Islet precursor cell (in vitro differentiated cells): ENCODE results near the gene AKAP8.
"Not testable (repeated sequence)": the region's sequence is repeated elsewhere in the genome, so short reads cannot be mapped to it uniquely, and the experiment has no call there.

Experiments used
- DNase-seq: peaks from one replicate; pipeline ENCODE4 v3.0.0-alpha.2; 2018

Gene AKAP8

GRCh38 chr19:15403151-15403531 is 23.6 kb upstream of the AKAP8 start:
- DNase-seq = no peak

DNA sequence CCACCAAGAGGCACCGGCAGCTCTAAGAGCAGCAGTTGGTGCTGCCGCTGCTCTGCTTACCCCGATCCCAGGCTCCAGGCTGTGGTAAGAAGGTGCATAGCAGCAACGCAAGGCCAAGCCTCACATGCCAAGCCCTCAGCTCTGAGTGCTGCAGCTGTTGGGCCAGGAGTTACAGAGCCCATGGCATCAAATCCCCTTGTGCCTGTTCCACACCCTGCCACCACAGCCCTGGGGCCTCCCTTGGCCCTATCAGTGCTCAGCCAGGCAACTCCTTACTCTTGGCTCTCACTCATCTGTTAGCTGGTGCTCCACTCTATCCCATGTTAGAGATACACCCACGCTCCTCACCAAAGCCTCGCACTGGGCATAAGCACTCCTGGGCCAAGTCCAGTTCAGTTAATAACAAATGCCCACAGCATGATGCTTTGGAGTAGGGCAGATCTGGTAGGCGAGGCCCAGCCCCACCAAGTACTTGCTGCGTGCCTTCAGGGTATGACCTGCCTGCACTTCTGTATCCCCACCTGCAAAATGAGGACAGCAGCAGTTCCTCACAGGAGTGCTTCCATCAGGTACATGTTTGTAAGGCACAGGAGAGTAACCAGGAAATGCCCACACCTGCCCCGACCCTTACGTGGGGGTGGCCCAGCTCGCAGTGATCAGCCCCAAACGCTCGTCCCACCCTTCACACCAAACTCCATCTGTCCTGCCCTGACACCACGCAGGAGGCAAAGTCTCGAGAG is 23.0 kb upstream of the AKAP8 start:
- DNase-seq = no peak

DNA sequence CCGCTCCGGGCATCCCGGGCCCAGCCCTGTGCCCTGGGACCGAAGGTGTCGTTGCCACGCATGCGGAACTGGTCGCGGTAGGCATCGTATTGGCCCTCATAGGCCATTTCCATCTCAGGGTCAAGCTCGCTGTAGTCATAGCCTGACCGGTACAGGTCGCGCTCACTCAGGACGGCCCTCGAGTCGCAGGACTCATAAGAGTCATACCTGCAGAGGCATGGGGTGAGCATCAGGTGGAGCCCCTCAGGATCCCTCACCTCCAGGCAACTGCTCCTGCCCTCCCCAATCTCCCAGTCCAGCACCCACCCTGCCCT is 21.8 kb upstream of the AKAP8 start:
- DNase-seq = peak; percentile 33

GRCh38 chr19:15400521-15401396 is 21.2 kb upstream of the AKAP8 start:
- no peak for DNase-seq

- DNase-seq = no peak
Measured at GRCh38 chr19:15399635-15400034, 20.0 kb upstream of the AKAP8 start.

- DNase-seq = no peak
Measured at GRCh38 chr19:15399234-15399515, 19.6 kb upstream of the AKAP8 start.

- DNase-seq = no peak
Measured at GRCh38 chr19:15398501-15399233, 19.1 kb upstream of the AKAP8 start.

DNA sequence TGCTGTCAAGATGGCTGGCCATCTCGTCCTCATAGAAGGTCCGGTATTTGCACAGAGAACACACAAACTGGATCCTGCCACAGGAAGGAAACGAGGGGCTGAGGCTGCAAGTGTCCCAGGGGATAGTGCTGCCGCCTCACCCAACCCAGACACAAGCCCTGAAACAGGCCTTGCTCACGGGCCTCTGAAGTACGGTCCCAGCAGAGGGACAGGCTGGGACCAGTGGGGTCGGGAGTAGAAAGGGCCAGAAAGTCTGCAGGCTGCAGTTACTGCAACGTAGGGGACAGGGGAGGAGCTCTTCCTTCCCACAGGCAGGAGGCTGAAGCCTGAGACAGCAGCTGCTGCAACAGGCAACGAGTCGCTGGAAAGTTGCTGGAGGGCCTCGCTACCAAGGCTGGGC is 18.2 kb upstream of the AKAP8 start:
- no peak for DNase-seq

DNA sequence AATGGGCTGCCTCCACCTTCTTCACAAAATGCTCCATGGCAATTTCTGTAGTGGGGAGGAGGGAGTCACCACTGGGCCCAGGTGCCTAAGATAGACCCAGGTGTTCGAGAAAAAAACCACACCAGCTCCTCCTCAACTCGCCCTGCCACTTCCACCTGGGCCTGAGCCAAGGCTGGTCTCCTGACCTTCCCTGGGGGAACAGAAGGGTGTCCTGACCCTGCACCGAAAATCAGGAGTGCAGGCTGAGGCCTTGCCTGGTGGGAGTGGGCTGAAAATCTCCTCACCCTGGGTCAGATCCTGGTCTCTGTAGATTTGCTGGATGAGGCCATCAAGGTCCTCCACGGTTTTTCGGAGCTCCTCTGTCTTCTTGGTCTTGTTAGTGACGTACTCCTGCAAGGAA is 17.6 kb upstream of the AKAP8 start:
- DNase-seq = no peak

- DNase-seq = no peak
Measured at GRCh38 chr19:15396436-15396835, 16.8 kb upstream of the AKAP8 start.

DNA sequence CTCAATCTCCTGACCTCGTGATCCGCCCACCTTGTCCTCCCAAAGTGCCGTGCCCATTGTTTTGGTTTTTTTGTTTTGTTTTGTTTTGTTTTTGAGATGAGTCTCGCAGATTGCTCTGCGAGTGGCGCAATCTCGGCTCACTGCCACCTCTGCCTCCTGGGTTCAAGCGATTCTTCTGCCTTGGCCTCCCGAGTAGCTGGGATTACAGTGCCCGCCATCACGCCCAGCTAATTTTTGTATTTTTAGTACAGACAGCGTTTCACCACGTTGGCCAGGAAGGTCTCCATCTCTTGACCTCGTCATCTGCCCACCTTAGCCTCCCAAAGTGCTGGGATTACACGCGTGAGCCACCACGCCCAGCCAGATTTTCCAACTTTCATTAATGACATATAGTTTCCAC is 15.7 kb upstream of the AKAP8 start:
- DNase-seq = not testable (repeated sequence)

GRCh38 chr19:15394426-15394825 is 14.8 kb upstream of the AKAP8 start:
- DNase-seq = no peak

DNA sequence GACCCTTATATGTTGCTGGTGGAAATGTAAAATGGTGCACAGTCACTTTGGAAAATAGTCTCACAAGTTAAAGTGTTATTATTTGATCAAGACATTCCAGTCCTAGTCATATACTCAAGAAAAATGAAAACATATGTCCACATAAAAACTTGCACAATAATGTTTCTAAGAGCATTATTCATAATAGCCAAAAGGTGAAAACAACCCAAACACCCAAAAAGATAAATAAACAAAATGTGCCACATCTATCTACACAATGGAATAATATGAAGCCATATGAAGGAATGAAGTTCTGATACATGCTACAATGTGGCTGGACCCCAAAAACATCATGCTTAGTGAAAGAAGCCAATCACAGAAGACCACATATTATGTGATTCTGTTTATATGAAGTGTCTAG is 14.4 kb upstream of the AKAP8 start:
- no peak for DNase-seq

- no peak for DNase-seq
Measured at GRCh38 chr19:15390814-15391213, 11.2 kb upstream of the AKAP8 start.

DNA sequence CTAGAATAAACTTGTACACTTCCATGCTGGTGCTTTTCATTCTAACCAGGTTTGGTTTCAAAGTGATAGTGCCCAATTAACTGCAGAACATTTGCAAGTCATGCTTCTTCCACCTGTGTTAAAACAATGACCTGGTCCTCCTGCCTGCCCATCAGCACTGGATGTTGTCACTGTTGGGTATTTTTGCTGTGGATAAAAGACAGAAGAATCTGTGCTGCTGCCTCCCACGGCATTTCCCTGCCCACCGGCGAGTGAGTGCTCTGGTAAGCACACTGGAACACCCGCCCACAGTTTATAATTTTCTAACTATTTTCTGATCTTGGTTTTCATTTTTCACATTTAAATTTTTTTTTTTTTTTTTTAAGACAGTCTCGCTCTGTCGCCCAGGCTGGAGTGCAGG is 2.3 kb upstream of the AKAP8 start:
- no peak for DNase-seq

GRCh38 chr19:15381429-15381828 is 1.8 kb upstream of the AKAP8 start:
- DNase-seq = no peak

- peak; percentile 95 for DNase-seq
Measured at GRCh38 chr19:15379999-15380647, 536 bp upstream of the AKAP8 start.

- DNase-seq = peak; percentile 69
Measured at GRCh38 chr19:15378534-15379082, 979 bp downstream of the AKAP8 start.

GRCh38 chr19:15374796-15375440 is 4.7 kb downstream of the AKAP8 start:
- no peak for DNase-seq

DNA sequence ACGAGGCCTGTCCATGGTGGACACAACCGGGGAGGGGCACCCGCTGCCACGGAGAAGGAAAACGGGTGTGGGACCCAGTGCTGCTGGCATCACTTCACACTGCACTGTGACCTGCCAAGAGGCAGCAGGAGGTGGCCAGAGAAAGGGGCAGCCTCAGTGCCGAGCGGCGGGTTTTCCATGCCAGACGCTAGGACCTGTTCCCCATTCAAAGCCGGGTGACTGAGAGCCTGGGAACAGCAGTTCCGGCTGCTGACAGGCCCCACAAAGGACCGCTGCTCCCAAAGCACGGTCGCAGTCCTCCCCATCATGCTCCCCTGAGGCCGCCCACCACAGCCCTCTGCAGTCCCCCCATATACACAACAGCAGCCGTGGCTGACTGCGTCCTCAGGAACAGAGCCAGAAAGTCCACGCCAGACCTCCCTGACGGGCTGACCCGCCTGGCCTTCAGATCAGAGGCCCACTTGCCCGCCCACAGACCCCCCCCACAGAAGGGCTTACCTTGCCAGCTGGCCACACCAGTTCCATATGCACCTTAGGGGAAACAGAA is 5.4 kb downstream of the AKAP8 start:
- no peak for DNase-seq

GRCh38 chr19:15373644-15374043 is 5.9 kb downstream of the AKAP8 start:
- no peak for DNase-seq

GRCh38 chr19:15372891-15373301 is 6.7 kb downstream of the AKAP8 start:
- no peak for DNase-seq
